CD4-positive, alpha-beta T cell treated with Interleukin-6 for 4 hours (primary cell): ENCODE measurements around the gene MLH1.
"Not testable (repeated sequence)": the region's sequence is repeated elsewhere in the genome, so short reads cannot be mapped to it uniquely, and the experiment has no call there.

Source experiments
- DNase-seq: peaks from one replicate; pipeline ENCODE4 v3.0.0-alpha.2; 2020; ENCODE audit warnings: mixed read lengths

The MLH1 gene

GRCh38 chr3:37039161-37039846 lies 46.0 kb downstream of the MLH1 start:
- DNase-seq = no peak

GRCh38 chr3:37040231-37040630 lies 46.9 kb downstream of the MLH1 start:
- DNase-seq = no peak

- no peak for DNase-seq
Observed at GRCh38 chr3:37041546-37042195, 48.4 kb downstream of the MLH1 start.

- DNase-seq = not testable (repeated sequence)
Observed at GRCh38 chr3:37042712-37043111, 49.4 kb downstream of the MLH1 start.

- DNase-seq = no peak
Observed at GRCh38 chr3:37050282-37050681, 57.0 kb downstream of the MLH1 start.

GRCh38 chr3:37052860-37053259 lies 59.5 kb downstream of the MLH1 start:
- no peak for DNase-seq

- DNase-seq = no peak
Observed at GRCh38 chr3:37053337-37053736, 60.0 kb downstream of the MLH1 start.

- DNase-seq = no peak
Observed at GRCh38 chr3:37053753-37054152, 60.4 kb downstream of the MLH1 start.

- no peak for DNase-seq
Observed at GRCh38 chr3:37054370-37054769, 61.1 kb downstream of the MLH1 start.

GRCh38 chr3:37055077-37055476 lies 61.8 kb downstream of the MLH1 start:
- not testable (repeated sequence) for DNase-seq

- no peak for DNase-seq
Observed at GRCh38 chr3:37056826-37057225, 63.5 kb downstream of the MLH1 start.

GRCh38 chr3:37058117-37058516 lies 64.8 kb downstream of the MLH1 start:
- no peak for DNase-seq

GRCh38 chr3:37064747-37065146 lies 71.4 kb downstream of the MLH1 start:
- DNase-seq = no peak

- no peak for DNase-seq
Observed at GRCh38 chr3:37067577-37067976, 74.3 kb downstream of the MLH1 start.

GRCh38 chr3:37068031-37068430 lies 74.7 kb downstream of the MLH1 start:
- DNase-seq = no peak

- no peak for DNase-seq
Observed at GRCh38 chr3:37071921-37072320, 78.6 kb downstream of the MLH1 start.

GRCh38 chr3:37072892-37073291 lies 79.6 kb downstream of the MLH1 start:
- DNase-seq = no peak

GRCh38 chr3:37074178-37074577 lies 80.9 kb downstream of the MLH1 start:
- no peak for DNase-seq

GRCh38 chr3:37075955-37076354 lies 82.6 kb downstream of the MLH1 start:
- DNase-seq = no peak

GRCh38 chr3:37082317-37082716 lies 89.0 kb downstream of the MLH1 start:
- no peak for DNase-seq

- DNase-seq = no peak
Observed at GRCh38 chr3:37086918-37087317, 93.6 kb downstream of the MLH1 start.

GRCh38 chr3:37087870-37088269 lies 94.6 kb downstream of the MLH1 start:
- DNase-seq = no peak

GRCh38 chr3:37092484-37092883 lies 99.2 kb downstream of the MLH1 start:
- no peak for DNase-seq

- DNase-seq = no peak
Observed at GRCh38 chr3:37093481-37093880, 100.2 kb downstream of the MLH1 start.

GRCh38 chr3:37094636-37095035 lies 101.3 kb downstream of the MLH1 start:
- DNase-seq = no peak
